GM13977 (cell line): ENCODE measurements around the gene MOB3B.
"Not testable (repeated sequence)": the region's sequence is repeated elsewhere in the genome, so short reads cannot be mapped to it uniquely, and the experiment has no call there.

ENCODE experiments used
- DNase-seq: peaks from one replicate; pipeline ENCODE4 v3.0.0; 2012; ENCODE audit warnings: low spot score
- in situ Hi-C: fragments of 300-500 bp; cut with MboI; formaldehyde crosslinking; loops from one replicate; pipeline ENCODE4 v1.12.0; 2022; ENCODE audit warnings: low sequenced_read_pairs, low pct_unique_long_range_greater_than_20kb, mixed read lengths, inconsistent platforms; ENCODE audit not compliant: unreplicated experiment
- TF ChIP-seq, protein P1 (sequence below): IDR thresholded peaks from 2 replicates; pipeline ENCODE4 v1.5.1; 2012; ENCODE audit warnings: mild to moderate bottlenecking, control low read depth; ENCODE audit not compliant: insufficient read depth; ENCODE audit errors: extremely low read depth, missing control alignments

MOB3B gene

DNA sequence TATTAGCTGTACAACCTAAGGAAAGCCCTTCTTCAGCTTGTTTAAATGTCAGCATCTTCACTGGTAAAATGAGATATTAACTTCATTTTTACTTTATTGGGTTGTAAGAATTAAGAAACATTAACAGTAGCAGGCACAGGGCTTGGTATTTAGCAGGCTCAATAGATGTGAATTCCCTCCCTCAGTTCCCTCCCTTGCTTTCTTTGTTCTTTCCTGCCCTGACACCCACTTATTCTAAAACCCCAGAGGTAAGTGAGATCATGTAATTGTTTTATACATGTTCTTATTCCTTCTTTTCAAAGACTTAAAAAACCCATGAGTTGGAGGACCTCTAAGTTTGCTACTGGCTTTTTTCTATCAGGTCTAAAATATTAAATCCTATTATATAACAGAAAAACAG, 78.9 kb downstream of the MOB3B start:
- no peak for DNase-seq
- TF ChIP-seq, protein P1, sequence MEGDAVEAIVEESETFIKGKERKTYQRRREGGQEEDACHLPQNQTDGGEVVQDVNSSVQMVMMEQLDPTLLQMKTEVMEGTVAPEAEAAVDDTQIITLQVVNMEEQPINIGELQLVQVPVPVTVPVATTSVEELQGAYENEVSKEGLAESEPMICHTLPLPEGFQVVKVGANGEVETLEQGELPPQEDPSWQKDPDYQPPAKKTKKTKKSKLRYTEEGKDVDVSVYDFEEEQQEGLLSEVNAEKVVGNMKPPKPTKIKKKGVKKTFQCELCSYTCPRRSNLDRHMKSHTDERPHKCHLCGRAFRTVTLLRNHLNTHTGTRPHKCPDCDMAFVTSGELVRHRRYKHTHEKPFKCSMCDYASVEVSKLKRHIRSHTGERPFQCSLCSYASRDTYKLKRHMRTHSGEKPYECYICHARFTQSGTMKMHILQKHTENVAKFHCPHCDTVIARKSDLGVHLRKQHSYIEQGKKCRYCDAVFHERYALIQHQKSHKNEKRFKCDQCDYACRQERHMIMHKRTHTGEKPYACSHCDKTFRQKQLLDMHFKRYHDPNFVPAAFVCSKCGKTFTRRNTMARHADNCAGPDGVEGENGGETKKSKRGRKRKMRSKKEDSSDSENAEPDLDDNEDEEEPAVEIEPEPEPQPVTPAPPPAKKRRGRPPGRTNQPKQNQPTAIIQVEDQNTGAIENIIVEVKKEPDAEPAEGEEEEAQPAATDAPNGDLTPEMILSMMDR = no peak
- in situ Hi-C loops = no loop called here

DNA sequence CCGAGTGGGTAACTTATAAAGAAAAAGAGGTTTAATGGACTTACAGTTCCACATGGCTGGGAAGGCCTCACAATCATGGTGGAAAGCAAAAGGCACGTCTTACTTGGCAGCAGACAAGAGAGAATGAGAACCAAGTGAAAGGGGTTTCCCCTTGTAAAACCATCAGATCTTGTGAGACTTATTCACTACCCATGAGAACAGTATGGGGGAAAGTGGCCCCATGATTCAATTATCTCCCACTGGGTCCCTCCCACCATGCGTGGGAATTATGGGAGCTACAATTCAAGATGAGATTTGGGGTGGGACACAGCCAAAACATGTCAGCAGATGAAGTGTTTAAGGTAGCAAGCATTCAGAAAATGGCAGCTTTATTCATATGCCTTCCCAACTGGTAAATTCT, 81.3 kb downstream of the MOB3B start:
- in situ Hi-C loops, DNase-seq: not testable (repeated sequence)

DNA sequence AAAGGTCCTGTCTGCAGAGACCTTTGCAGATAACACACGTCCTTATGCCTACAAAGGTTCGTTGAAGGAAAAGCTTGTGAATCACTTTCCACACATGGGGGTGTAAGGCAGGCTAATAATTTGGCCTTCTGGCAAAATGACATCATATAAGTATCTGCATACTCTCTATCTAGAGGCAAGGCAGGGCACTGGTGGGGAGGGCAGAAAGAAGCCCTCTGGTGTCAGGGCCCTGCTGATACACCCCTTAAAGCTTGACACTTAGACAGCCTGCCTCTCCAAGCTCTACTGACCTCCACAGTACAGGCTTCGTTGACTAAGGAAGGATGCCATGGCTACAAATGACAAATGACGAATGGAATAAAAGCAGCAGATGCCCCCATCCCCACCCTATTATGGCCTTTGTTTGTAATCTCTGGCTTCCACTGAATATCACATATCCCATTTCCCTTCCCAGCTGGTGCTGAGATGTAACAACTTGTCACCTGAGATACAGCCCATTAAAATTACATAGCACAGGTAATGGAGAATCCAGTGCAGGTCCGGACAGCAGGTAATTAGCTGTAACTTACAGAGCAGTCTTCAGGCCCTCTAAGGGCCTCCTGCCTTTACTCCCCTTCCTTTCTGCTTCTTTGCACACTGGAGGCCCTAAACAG, 82.5 kb downstream of the MOB3B start:
- DNase-seq = no peak
- TF ChIP-seq, protein P1 = no peak
- in situ Hi-C loops = no loop called here

DNA sequence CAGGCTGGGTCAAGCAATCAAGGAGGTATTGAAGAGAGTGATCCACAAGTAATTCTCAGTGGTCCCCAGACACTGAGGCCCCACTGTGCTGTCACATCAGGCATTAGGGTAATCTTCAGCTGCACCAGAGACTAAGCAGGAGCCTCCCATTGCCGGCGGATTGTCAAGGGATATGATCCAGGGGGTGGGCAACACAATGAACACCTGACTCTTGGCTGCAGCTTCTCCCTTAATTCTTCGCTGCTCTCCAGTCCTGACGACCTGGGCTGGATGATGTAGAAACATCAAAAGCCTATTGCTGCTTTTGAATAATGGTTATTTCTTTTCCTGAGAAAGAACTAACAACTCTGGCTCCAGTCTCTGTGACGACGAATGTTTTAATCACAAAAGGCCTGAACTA, 83.9 kb downstream of the MOB3B start:
- TF ChIP-seq, protein P1 = no peak
- in situ Hi-C loops = no loop called here
- DNase-seq = no peak

DNA sequence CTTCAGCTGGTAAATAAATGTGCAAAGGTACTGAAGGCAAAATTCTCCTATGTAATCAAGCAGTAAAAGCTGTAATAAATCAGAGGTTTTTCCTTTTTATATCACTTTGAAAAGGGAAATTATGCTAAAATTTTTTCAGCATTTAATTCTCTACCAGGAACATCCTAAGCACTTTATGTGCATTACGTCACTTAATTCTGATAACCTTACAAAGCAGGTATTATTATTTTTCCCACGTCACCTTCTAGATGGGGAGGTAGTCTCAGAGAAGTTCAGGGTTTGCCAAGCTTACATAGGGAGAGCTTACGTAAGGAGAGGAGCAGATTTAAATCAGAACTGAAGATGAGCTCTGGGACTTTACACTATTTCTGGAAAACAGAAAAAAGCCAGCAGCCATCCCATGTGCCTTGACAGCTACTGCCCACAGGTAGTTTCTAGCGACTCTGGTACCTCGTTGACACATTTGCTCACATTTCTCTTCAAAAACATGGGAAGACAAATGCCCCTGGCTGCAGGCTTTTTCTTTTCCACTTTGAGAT, 84.5 kb downstream of the MOB3B start:
- no peak for DNase-seq
- in situ Hi-C loops = no loop called here

DNA sequence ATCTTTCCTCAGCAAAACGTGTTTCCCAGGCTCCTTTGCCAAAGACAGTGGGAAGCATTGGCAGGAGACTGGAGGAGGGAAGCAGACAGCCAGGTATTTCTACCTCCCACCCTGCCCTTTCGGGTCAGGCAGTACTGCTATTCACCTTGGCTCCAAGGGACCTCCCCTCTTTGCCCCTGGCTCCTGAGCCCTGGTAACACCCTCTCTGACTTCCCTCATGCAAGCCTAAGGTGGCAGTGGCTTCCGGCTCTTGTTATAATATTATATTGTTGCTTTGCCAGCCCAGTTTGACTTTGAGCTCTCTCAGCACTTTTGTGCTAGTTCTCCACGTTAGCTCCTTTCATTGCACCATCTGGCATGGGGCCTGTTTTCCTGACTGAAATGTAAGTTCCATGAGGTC, 87.2 kb downstream of the MOB3B start:
- in situ Hi-C loops = no loop called here
- TF ChIP-seq, protein P1 = no peak
- DNase-seq = no peak

More for the DNA sequence above, 84.5 kb downstream of the MOB3B start:
- TF ChIP-seq, protein P1 = no peak

DNA sequence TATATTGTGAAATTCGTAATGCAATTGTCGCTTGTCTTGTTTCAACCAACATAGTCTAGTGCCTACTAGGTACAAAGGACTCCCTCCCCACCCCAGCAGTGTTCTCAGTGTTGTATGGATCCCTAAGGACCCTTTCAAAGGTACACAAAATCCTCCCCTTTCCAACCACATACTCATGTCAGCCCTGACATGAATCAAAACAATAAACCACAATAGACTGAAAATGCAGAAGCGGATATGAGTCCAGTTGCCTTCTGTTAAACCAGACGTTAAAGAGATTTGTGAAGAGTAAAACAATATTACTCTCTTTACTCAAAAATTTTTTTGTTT, 87.9 kb downstream of the MOB3B start:
- TF ChIP-seq, protein P1 = no peak
- no peak for DNase-seq
- in situ Hi-C loops = no loop called here
